Right ventricle myocardium inferior (tissue), 1 donor: ENCODE data around the gene HELLS. TPM values are rescaled to one million over a fixed set of nuclear protein-coding genes. Genes with fewer than 3 reads are reported as not detected.
"Not testable (repeated sequence)": the region's sequence is repeated elsewhere in the genome, so short reads cannot be mapped to it uniquely, and the experiment has no call there.

ENCODE experiments used
- ATAC-seq: fragments of 200-7000 bp; cut with Tn5 transposase; one replicate; pipeline ENCODE4 v1.9.1; 2020; ENCODE audit warnings: mild to moderate bottlenecking, moderate library complexity
- DNase-seq: peaks from one replicate; pipeline ENCODE4 v3.0.0; 2021; ENCODE audit errors: missing footprints
- intact Hi-C: fragments of 100-400 bp; cut with DNase I; formaldehyde crosslinking; loops from one replicate; pipeline ENCODE4 v1.11.0; 2022
- long read RNA-seq: library from polyadenylated mRNA; unstranded; transcript quantifications from one replicate; pipeline ENCODE4 v2.0.0, GENCODE V29; 2021
- total RNA-seq: library from RNA; stranded (reverse); fragmentation: NEBNext Ultra II Directional; extraction: Animal tissue kit (Norgen Biotek cat#: 25700); gene quantifications from one replicate; pipeline ENCODE4 v1.2.1, GENCODE V29; 2021
- donor health status: DM: no; HTN: yes; CAD: no; lungs with severe emphysema.

HELLS gene
- total RNA-seq: 2.3 TPM
- long read RNA-seq, partial matches to known transcripts: 0 of 1 reads
- long read RNA-seq, other reads (novel, unspliced or antisense): 1 of 1 reads

GRCh38 chr10:94545391-94546048 lies at the start of gene HELLS:
HELLS (plus strand) TSS chr10:94545788; CDS start chr10:94545922, 134 bp downstream.
- peak; percentile 73 for DNase-seq
- peak; percentile 78 for ATAC-seq
- intact Hi-C loops: no loop called here

- ATAC-seq (no peak), DNase-seq (no peak)
- intact Hi-C loops: no loop called here
Measured at GRCh38 chr10:94496010-94496409, 49.6 kb upstream of the HELLS start.

GRCh38 chr10:94496646-94497045 lies 48.9 kb upstream of the HELLS start:
- ATAC-seq (no peak), DNase-seq (no peak)
- intact Hi-C loops: no loop called here

- DNase-seq (no peak), ATAC-seq (no peak)
- intact Hi-C loops: no loop called here
Measured at GRCh38 chr10:94500063-94500462, 45.5 kb upstream of the HELLS start.

GRCh38 chr10:94521276-94522250 lies 24.0 kb upstream of the HELLS start:
- intact Hi-C loops: no loop called here
- DNase-seq: no peak
- ATAC-seq: no peak

- ATAC-seq (no peak), DNase-seq (no peak)
- intact Hi-C loops: no loop called here
Measured at GRCh38 chr10:94524146-94524545, 21.4 kb upstream of the HELLS start.

GRCh38 chr10:94524711-94525110 lies 20.9 kb upstream of the HELLS start:
- intact Hi-C loops: no loop called here
- DNase-seq: no peak
- ATAC-seq: no peak

- ATAC-seq, intact Hi-C loops, DNase-seq: not testable (repeated sequence)
Measured at GRCh38 chr10:94531550-94531949, 14.0 kb upstream of the HELLS start.

- intact Hi-C loops: no loop called here
- no peak for DNase-seq
- ATAC-seq: no peak
Measured at GRCh38 chr10:94533027-94533426, 12.6 kb upstream of the HELLS start.

GRCh38 chr10:94542282-94542681 lies 3.3 kb upstream of the HELLS start:
- intact Hi-C loops, DNase-seq, ATAC-seq: not testable (repeated sequence)

GRCh38 chr10:94546049-94546900 lies 687 bp downstream of the HELLS start:
- DNase-seq (no peak), ATAC-seq (peak; percentile 23)
- intact Hi-C loops: no loop called here

GRCh38 chr10:94546901-94547185 lies 1.3 kb downstream of the HELLS start:
- ATAC-seq: no peak
- no peak for DNase-seq
- intact Hi-C loops: no loop called here

- DNase-seq: no peak
- no peak for ATAC-seq
- intact Hi-C loops: no loop called here
Measured at GRCh38 chr10:94549221-94549620, 3.6 kb downstream of the HELLS start.

- ATAC-seq, DNase-seq, intact Hi-C loops: not testable (repeated sequence)
Measured at GRCh38 chr10:94567714-94568307, 22.2 kb downstream of the HELLS start.

- intact Hi-C loops: no loop called here
- DNase-seq (no peak), ATAC-seq (no peak)
Measured at GRCh38 chr10:94571081-94571480, 25.5 kb downstream of the HELLS start.

GRCh38 chr10:94571528-94571927 lies 25.9 kb downstream of the HELLS start:
- intact Hi-C loops: no loop called here
- ATAC-seq: no peak
- DNase-seq: no peak

- no peak for DNase-seq
- no peak for ATAC-seq
- intact Hi-C loops: no loop called here
Measured at GRCh38 chr10:94578790-94579189, 33.2 kb downstream of the HELLS start.

GRCh38 chr10:94583124-94583523 lies 37.5 kb downstream of the HELLS start:
- DNase-seq: no peak
- intact Hi-C loops: no loop called here
- no peak for ATAC-seq
